Stomach (tissue), 4 donors: Measurements from ENCODE around the gene WDR35.

Experiments used
- POLR2AphosphoS5 ChIP-seq, 3 donors: sonication (generic); formaldehyde crosslinking; IDR thresholded peaks; one replicate each; pipeline ENCODE4 v1.6.1; 2016; ENCODE audit warnings: antibody characterized with exemption in 3 of 3
- TF ChIP-seq, protein P1 (sequence below), 7 experiments: fragments of 450-650 bp in 4 of 7; fragments of 200-600 bp in 3 of 7; sonication (generic) in 3 of 7; IDR thresholded peaks; one replicate each; pipeline ENCODE4 v1.5.1; 2016 to 2019; ENCODE audit warnings: antibody characterized with exemption in 7 of 7, control low read depth in 2 of 7, mild to moderate bottlenecking in 1 of 7

DNA sequence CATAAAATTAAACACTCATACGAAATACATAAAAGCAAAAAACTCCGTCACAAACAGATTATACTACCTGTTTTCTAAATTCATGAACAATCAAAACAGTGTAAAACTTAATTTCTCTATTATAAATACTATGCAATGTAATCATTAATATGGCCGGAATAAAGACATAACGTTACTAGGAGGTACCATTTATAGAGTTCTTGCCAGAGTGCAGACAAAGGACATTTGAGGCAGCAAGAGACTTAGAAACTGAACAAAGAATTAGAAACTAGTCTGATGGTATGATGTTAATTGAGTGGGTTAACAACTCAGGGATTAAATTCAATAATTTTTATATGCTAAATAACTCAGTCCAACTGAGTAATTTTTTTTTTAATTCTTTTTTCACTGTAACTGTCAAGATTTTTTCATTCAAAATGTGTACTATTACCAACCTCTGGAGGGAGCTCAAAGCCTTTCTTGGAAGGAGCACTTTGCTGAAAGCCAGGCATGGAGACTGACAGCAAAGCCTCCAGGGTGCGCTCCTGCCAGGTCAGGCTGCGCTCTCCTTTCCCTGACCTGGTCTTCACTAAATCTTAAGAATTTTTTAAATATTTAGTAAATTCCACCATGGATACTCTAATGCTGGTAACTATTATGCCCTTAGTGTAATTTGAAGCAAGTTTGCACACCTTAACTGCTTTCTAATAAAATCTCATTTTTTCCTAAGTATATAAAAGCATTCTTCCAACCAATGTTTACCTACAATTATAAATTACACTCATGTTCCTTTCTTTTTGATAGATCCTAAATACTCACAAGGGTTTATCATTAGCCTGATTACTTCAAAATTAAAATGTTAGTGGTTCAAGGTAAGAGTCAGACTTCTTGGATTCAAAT, 34.1 kb downstream of the WDR35 start:
- no peak for TF ChIP-seq POLR2AphosphoS5 (IDR thresholded peaks at IDR 0.05)
- TF ChIP-seq, protein P1, sequence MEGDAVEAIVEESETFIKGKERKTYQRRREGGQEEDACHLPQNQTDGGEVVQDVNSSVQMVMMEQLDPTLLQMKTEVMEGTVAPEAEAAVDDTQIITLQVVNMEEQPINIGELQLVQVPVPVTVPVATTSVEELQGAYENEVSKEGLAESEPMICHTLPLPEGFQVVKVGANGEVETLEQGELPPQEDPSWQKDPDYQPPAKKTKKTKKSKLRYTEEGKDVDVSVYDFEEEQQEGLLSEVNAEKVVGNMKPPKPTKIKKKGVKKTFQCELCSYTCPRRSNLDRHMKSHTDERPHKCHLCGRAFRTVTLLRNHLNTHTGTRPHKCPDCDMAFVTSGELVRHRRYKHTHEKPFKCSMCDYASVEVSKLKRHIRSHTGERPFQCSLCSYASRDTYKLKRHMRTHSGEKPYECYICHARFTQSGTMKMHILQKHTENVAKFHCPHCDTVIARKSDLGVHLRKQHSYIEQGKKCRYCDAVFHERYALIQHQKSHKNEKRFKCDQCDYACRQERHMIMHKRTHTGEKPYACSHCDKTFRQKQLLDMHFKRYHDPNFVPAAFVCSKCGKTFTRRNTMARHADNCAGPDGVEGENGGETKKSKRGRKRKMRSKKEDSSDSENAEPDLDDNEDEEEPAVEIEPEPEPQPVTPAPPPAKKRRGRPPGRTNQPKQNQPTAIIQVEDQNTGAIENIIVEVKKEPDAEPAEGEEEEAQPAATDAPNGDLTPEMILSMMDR (IDR thresholded peaks at IDR 0.05), result peak in 5 of 7 experiments; percentile 40 to 74 (median 62)
